Activated B cell treated with CpG ODN at 0.5 μM for 24 hours (primary cell): ENCODE measurements around the gene PGAP3. TPM values are rescaled to one million over a fixed set of nuclear protein-coding genes. Genes with fewer than 3 reads are reported as not detected.
A peak's percentile ranks its signal among the peaks of the same experiment; 100 is the strongest.

ENCODE experiments used
- ATAC-seq: fragments of 200-7000 bp; cut with Tn5 transposase; one replicate; pipeline ENCODE4 v1.10.0; 2021; ENCODE audit warnings: low read depth, mild to moderate bottlenecking, moderate library complexity
- CTCF ChIA-PET: fragments of 350-600 bp; sonication (Branson Sonifier 250); formaldehyde crosslinking; loops from one replicate; lab custom pipeline; 2021; ENCODE audit warnings: antibody characterized with exemption; lab: Charles Lee
- POLR2A ChIA-PET: fragments of 350-600 bp; sonication (Branson Sonifier 250); formaldehyde crosslinking; loops from one replicate; lab custom pipeline; 2021; ENCODE audit warnings: antibody characterized with exemption; lab: Charles Lee
- DNase-seq: peaks from one replicate; pipeline ENCODE4 v3.0.0; 2022
- H3K27ac Mint-ChIP-seq: one replicate; pipeline ENCODE4 v1.8.0; 2020; ENCODE audit warnings: mixed read lengths
- H3K27me3 Mint-ChIP-seq: one replicate; pipeline ENCODE4 v1.8.0; 2021; ENCODE audit warnings: mixed read lengths
- H3K36me3 Mint-ChIP-seq: one replicate; pipeline ENCODE4 v1.8.0; 2021; ENCODE audit warnings: low read depth, mixed read lengths
- H3K4me1 Mint-ChIP-seq: one replicate; pipeline ENCODE4 v1.8.0; 2021; ENCODE audit warnings: mixed read lengths
- H3K4me3 Mint-ChIP-seq: one replicate; pipeline ENCODE4 v1.8.0; 2020; ENCODE audit warnings: mild to moderate bottlenecking, mixed read lengths
- H3K9me3 Mint-ChIP-seq: one replicate; pipeline ENCODE4 v1.8.0; 2020; ENCODE audit warnings: mixed read lengths
- intact Hi-C: fragments of 100-400 bp; cut with micrococcal nuclease; formaldehyde crosslinking; loops from one replicate; pipeline ENCODE4 v1.15.1; 2024
- total RNA-seq: library from RNA; stranded (reverse); gene quantifications from 2 replicates; pipeline ENCODE4 v1.2.3, GENCODE V29; 2022
- TF ChIP-seq, protein P1 (sequence below): fragments of 200-600 bp; IDR thresholded peaks from one replicate; pipeline ENCODE4 v1.8.0; 2022; ENCODE audit warnings: antibody characterized with exemption, mild to moderate bottlenecking

PGAP3 gene
- total RNA-seq, 1 donor from 2014 or later: 24.0 TPM

DNA sequence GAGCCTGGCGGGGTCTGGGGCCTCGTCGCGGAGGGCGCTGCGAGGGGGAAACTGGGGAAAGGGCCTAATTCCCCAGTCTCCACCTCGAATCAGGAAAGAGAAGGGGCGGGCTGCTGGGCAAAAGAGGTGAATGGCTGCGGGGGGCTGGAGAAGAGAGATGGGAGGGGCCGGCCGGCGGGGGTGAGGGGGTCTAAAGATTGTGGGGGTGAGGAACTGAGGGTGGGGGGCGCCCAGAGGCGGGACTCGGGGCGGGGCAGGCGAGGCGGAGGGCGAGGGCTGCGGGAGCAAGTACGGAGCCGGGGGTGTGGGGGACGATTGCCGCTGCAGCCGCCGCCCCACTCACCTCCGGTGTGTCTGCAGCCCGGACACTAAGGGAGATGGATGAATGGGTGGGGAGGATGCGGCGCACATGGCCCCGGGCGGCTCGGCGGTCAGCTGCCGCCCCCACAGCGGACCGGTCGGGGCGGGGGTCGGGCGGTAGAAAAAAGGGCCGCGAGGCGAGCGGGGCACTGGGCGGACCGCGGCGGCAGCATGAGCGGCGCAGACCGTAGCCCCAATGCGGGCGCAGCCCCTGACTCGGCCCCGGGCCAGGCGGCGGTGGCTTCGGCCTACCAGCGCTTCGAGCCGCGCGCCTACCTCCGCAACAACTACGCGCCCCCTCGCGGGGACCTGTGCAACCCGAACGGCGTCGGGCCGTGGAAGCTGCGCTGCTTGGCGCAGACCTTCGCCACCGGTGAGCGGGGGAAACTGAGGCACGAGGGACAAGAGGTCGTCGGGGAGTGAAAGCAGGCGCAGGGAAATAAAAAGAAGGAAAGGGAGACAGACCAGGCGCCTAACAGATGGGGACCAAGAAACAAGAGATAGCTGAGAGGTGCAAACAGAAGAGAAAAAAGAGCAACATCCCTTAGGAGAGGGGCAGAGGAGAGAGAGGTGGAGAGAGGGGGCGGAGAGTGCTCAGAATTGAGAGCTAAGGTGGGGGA lies 19.6 kb downstream of the PGAP3 start, which contains the start of gene PNMT:
PNMT (plus strand) TSS at position 509 of the 980 bp plus-strand sequence; CDS start at position 532, 23 bp downstream.
- H3K36me3 Mint-ChIP-seq: peaks cover 2% of the 10 kb centered on the region
- DNase-seq (peak; percentile 70), ATAC-seq (peak; percentile 83)
- TF ChIP-seq, protein P1, sequence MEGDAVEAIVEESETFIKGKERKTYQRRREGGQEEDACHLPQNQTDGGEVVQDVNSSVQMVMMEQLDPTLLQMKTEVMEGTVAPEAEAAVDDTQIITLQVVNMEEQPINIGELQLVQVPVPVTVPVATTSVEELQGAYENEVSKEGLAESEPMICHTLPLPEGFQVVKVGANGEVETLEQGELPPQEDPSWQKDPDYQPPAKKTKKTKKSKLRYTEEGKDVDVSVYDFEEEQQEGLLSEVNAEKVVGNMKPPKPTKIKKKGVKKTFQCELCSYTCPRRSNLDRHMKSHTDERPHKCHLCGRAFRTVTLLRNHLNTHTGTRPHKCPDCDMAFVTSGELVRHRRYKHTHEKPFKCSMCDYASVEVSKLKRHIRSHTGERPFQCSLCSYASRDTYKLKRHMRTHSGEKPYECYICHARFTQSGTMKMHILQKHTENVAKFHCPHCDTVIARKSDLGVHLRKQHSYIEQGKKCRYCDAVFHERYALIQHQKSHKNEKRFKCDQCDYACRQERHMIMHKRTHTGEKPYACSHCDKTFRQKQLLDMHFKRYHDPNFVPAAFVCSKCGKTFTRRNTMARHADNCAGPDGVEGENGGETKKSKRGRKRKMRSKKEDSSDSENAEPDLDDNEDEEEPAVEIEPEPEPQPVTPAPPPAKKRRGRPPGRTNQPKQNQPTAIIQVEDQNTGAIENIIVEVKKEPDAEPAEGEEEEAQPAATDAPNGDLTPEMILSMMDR: peak; percentile 44
- intact Hi-C loops: loop anchor here (1.0 to 5.0 kb wide), 6 partner anchors 8 to 454 kb away; partner anchors contain the start of genes MIEN1 and MSL1
- peak within 1 kb of the TSS; percentile 56 for H3K27ac Mint-ChIP-seq
- peak within 1 kb of the TSS; percentile 71 for H3K4me3 Mint-ChIP-seq
- ChIA-PET POLR2A (interaction anchor here (0.6 to 1.8 kb wide), 8 partner anchors 9 to 118 kb away, joined by 3 to 13 read pairs (median 4); partner anchors contain the start of genes MIEN1 and PGAP3), CTCF (interaction anchor here (0.7 to 1.9 kb wide), 15 partner anchors 8 to 312 kb away, joined by 3 to 11 read pairs (median 5); partner anchors contain the start of genes MIEN1, PGAP3, PSMD3 and STARD3)
- H3K27me3 Mint-ChIP-seq: peaks cover 12% of the 10 kb centered on the region
- H3K4me1 Mint-ChIP-seq: peaks cover 30% of the 10 kb centered on the region
- H3K9me3 Mint-ChIP-seq: no peaks in the 10 kb centered on the region

- ATAC-seq: peak; percentile 32
- TF ChIP-seq, protein P1: no peak
- no peak for DNase-seq
- H3K4me1 Mint-ChIP-seq: peaks cover 27% of the 10 kb centered on the region
- POLR2A ChIA-PET: interaction anchor here (0.6 to 1.8 kb wide), 9 partner anchors 10 to 197 kb away, joined by 3 to 13 read pairs (median 5); partner anchors contain the start of genes IKZF3 and PGAP3
- H3K27ac Mint-ChIP-seq: peak overlapping the region; percentile 24
- peak overlapping the region; percentile 69 for H3K4me3 Mint-ChIP-seq
- CTCF ChIA-PET: interaction anchor here (1.5 to 2.7 kb wide), 4 partner anchors 12 to 63 kb away, joined by 5 to 16 read pairs (median 8); partner anchors contain the start of gene MIEN1
- H3K36me3 Mint-ChIP-seq: peaks cover 5% of the 10 kb centered on the region
- intact Hi-C loops: loop anchor here (1.0 to 5.0 kb wide), 4 partner anchors 8 to 455 kb away; partner anchors contain the start of genes MIEN1 and MSL1
- H3K9me3 Mint-ChIP-seq: no peaks in the 10 kb centered on the region
- peaks cover 12% of the 10 kb centered on the region for H3K27me3 Mint-ChIP-seq
Measured at GRCh38 chr17:39667262-39667944, 20.5 kb downstream of the PGAP3 start.

- H3K9me3 Mint-ChIP-seq: no peaks in the 10 kb centered on the region
- H3K4me1 Mint-ChIP-seq: peaks cover 21% of the 10 kb centered on the region
- H3K27me3 Mint-ChIP-seq: peaks cover 12% of the 10 kb centered on the region
- peak overlapping the region; percentile 11 for H3K4me3 Mint-ChIP-seq
- intact Hi-C loops: loop anchor here (1.0 to 5.0 kb wide), 4 partner anchors 7 to 456 kb away; partner anchors contain the start of genes MIEN1 and MSL1
- TF ChIP-seq, protein P1: no peak
- no peak for ATAC-seq
- H3K36me3 Mint-ChIP-seq: peaks cover 7% of the 10 kb centered on the region
- ChIA-PET POLR2A (interaction anchor here (0.5 to 1.6 kb wide), 7 partner anchors 8 to 197 kb away, joined by 3 to 5 read pairs (median 4); partner anchors contain the start of gene IKZF3), CTCF (interaction anchor here (1.0 to 2.7 kb wide), 5 partner anchors 12 to 63 kb away, joined by 3 to 16 read pairs (median 5); partner anchors contain the start of gene MIEN1)
- no peak overlapping the region for H3K27ac Mint-ChIP-seq
- no peak for DNase-seq
Measured at GRCh38 chr17:39666601-39667261, 21.1 kb downstream of the PGAP3 start.

- ChIA-PET POLR2A (interaction anchor here (0.5 to 1.6 kb wide), 4 partner anchors 9 to 198 kb away, joined by 3 to 5 read pairs (median 4); partner anchors contain the start of gene IKZF3), CTCF (interaction anchor here (1.0 to 2.7 kb wide), 4 partner anchors 12 to 44 kb away, joined by 3 to 16 read pairs (median 4); no protein-coding TSS in a partner anchor)
- ATAC-seq (no peak), DNase-seq (no peak)
- TF ChIP-seq, protein P1: no peak
- H3K36me3 Mint-ChIP-seq: peaks cover 12% of the 10 kb centered on the region
- no peak overlapping the region for H3K27ac Mint-ChIP-seq
- H3K4me1 Mint-ChIP-seq: peaks cover 26% of the 10 kb centered on the region
- H3K27me3 Mint-ChIP-seq: peaks cover 12% of the 10 kb centered on the region
- no peaks in the 10 kb centered on the region for H3K9me3 Mint-ChIP-seq
- intact Hi-C loops: loop anchor here (5.0 kb wide), 2 partner anchors 66 to 456 kb away; partner anchors contain the start of genes MIEN1 and MSL1
- H3K4me3 Mint-ChIP-seq: no peak overlapping the region
Measured at GRCh38 chr17:39666231-39666600, 21.6 kb downstream of the PGAP3 start.
